Omental fat pad (tissue), 4 donors: ENCODE data around the gene FBXW5. TPM values are rescaled to one million over a fixed set of nuclear protein-coding genes. Genes with fewer than 3 reads are reported as not detected.
A peak's percentile ranks its signal among the peaks of the same experiment; 100 is the strongest.

Experiments
- ATAC-seq: fragments of 150-250 bp; one replicate; pipeline ENCODE4 v1.9.1; 2016; ENCODE audit warnings: mild to moderate bottlenecking, moderate library complexity; ENCODE audit not compliant: low FRiP score
- DNase-seq: peaks from one replicate; pipeline ENCODE4 v3.0.0-alpha.2; 2019; ENCODE audit warnings: low spot score
- total RNA-seq, 4 donors: library from RNA; depleted of rRNA; stranded (reverse); fragments of >200 nt; gene quantifications; one replicate each; pipeline ENCODE4 v1.1.0, GENCODE V29; 2016
- TF ChIP-seq, protein P1 (sequence below), 3 donors: fragments of 450-650 bp; IDR thresholded peaks; one replicate each; pipeline ENCODE4 v1.5.1; 2016 to 2017; ENCODE audit warnings: antibody characterized with exemption in 3 of 3, mild to moderate bottlenecking in 3 of 3, moderate library complexity in 2 of 3

Gene FBXW5
- total RNA-seq, 4 donors from 2014 or later: 154 to 242 (median 185) TPM

DNA sequence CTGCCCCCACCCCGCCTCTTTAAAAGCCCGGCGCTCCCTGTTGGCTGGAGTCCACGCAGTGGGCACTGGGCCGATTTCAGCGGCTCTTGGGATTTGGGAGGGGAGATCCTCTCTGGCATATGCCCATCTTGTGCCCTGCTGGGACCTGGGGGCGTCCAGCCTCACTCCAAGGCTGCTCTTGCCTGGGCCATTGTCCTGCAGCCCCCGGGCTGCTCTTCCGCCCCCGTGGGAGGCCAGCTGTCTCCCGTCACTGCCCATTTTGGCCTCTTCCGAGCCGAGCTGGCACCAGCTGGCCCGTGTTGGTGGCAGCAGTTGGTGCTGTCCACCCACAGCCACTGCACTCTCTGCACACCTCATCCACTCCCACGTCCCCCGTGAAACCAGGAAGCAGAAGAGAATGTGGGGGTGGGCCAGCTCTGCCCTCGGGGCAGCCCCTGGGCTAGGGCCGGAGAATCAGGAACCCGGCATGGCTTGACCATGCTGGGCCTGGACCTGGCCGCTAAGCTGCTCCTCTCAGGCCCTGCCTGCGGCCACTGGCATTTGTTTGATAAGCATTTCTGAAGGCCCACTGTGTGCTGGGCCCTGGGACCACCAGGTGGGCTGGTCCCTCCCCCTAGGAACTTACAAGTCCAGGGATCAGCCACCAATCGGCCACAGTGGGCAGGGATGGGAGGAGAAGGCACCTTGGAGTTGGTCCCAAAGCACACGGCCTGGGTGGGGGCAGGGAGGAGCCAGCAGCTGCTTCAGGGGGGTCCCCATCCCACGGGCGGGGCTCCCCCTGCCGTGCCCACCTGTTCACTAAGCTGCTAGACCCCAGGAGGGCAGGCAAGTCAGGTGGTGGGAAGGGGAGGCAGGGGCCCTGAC is 2.7 kb upstream of the FBXW5 start:
- ATAC-seq (no peak), DNase-seq (no peak)
- TF ChIP-seq, protein P1, sequence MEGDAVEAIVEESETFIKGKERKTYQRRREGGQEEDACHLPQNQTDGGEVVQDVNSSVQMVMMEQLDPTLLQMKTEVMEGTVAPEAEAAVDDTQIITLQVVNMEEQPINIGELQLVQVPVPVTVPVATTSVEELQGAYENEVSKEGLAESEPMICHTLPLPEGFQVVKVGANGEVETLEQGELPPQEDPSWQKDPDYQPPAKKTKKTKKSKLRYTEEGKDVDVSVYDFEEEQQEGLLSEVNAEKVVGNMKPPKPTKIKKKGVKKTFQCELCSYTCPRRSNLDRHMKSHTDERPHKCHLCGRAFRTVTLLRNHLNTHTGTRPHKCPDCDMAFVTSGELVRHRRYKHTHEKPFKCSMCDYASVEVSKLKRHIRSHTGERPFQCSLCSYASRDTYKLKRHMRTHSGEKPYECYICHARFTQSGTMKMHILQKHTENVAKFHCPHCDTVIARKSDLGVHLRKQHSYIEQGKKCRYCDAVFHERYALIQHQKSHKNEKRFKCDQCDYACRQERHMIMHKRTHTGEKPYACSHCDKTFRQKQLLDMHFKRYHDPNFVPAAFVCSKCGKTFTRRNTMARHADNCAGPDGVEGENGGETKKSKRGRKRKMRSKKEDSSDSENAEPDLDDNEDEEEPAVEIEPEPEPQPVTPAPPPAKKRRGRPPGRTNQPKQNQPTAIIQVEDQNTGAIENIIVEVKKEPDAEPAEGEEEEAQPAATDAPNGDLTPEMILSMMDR (IDR thresholded peaks at IDR 0.05): no peak

DNA sequence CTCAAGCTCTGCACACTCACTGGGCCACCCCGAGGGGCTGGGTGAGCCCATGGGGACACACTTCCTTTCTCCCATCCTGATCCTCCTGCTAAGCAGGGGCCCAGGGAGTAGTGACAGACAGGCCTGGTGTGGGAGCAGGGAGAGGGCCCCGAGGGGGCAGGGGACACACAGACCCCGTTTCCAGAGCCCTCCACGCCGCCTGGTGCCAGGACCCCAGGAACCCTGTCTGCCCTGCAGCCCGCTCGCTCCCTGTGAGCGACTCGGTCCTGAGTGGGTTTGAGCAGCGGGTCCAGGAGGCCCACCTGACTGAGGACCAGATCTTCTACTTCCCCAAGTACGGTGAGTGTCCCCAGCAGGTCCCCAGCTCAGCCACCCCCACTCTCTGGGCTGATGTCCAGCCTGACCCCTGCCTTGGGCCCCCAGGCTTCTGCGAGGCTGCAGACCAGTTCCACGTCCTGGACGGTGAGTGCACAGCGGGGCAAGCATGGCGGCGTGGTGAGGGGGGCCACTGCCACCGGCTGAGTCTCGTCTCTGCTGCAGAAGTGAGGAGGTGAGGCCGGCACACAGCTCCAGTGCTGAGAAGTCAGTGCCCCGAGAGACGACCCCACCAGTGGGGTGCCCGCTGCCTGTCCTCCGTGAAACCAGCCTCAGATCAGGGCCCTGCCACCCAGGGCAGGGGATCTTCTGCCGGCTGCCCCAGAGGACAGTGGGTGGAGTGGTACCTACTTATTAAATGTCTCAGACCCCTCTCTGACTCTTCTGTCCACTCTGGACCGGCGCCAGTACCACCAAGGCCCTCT is 1.9 kb upstream of the FBXW5 start:
- TF ChIP-seq, protein P1 (IDR thresholded peaks at IDR 0.05): no peak
- ATAC-seq (no peak), DNase-seq (no peak)

DNA sequence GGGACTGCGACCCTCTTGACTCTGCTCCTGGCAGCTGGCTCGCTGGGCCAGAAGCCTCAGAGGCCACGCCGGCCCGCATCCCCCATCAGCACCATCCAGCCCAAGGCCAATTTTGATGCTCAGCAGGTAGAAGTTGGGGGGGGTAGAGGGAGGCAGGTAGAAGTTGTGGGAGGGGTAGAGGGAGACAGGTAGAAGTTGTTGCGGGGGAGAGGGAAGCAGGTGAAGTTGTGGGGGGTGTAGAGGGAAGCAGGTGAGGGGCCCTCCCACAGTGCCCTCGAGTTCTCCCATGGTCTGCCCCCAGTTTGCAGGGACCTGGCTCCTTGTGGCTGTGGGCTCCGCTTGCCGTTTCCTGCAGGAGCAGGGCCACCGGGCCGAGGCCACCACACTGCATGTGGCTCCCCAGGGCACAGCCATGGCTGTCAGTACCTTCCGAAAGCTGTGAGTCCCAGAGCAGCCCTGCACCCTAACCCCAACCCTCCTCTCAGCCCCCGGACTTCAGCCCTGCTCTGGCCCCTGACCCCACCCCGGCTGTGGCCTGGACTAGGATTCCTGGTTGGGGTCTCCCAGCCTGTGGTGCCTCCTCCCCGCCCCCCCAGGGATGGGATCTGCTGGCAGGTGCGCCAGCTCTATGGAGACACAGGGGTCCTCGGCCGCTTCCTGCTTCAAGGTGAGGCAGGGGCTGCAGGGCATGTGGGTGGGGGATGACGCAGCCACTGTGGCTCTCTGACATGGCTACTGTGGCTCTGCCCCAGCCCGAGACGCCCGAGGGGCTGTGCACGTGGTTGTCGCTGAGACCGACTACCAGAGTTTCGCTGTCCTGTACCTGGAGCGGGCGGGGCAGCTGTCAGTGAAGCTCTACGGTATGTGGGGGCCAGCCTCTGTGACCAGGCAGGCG is 1.0 kb upstream of the FBXW5 start:
- ATAC-seq: no peak
- TF ChIP-seq, protein P1 (IDR thresholded peaks at IDR 0.05): no peak
- DNase-seq: no peak

DNA sequence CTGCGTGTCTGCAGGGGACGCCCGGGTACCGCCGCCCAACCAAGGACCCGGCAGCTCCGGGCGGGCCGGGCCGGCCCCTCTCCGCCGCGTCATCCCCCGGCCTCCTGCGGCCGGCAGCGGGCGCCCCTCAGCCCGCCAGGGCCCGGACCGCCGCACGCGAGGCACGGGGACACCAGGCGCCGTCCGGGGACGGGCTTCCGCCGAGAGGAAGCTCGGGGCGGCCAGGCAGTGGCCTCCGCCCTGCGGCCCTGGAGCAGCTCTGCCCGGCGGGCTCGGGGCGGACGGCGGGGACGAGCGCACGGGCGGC is 373 bp downstream of the FBXW5 start:
- TF ChIP-seq, protein P1 (IDR thresholded peaks at IDR 0.05): no peak
- ATAC-seq (peak; percentile 37), DNase-seq (no peak)

DNA sequence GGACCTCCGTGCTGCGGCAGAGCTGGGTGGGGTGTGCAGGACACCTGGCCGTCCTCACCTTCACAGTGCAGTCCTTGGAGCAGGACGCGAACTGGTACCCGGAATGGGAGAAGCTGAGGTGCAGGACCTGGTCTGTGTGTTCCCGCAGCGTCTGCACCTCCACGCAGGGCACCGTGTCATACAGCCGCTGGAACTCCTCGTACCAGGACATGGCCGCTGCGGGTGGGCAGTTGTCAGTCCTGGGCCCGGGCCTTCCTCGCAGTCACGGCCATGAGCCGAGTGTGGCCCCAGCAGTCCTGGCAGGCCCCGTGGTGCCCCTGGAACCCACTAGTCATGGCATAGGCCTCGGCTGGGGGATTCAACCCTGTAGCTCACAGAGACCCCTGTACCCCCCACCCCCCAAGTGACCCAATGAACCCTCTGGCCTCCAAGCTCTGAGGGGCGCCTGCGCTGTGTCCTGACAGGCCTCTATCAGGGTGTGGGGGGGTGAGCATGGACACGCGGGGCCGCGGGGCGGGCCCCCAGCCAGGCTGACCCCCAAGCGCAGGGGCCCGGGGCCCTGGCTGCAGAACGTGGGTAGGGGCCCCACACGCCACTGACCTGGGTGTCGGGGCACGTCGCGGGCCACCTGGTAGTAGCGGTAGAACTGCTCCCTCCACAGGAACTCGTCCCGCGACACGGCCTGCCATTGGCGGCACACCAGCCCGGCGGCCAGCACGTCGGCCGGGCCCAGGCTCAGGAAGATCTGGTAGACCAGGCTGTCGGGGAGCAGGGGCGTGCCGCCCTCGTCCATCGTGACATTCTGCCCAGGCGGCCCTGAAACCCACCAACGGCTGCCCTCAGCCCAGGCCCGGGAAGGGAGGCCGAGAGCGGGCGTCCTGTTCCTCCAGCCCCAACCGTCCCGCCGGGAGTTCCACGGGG is 987 bp downstream of the FBXW5 start:
- TF ChIP-seq, protein P1 (IDR thresholded peaks at IDR 0.05): no peak
- DNase-seq: no peak
- peak; percentile 0 for ATAC-seq

DNA sequence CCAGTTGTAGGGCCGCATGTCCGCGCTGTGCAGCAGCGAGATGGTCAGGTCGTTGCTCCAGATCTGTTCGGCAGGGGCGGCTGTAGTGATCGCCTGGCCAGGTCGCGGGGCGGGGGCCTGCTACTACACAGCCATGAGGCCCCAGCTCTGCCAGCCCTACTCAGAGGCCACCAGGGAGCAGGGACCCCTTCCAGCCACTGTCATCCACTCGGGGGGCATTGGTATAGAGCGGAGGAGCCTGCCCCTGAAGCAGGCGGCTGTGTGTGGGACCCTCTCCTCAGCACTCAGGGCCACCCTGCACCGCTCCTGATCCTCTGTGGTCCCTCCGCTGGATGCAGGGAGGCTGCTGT is 1.7 kb downstream of the FBXW5 start:
- TF ChIP-seq, protein P1 (IDR thresholded peaks at IDR 0.05): no peak
- ATAC-seq (no peak), DNase-seq (no peak)
